Measurements from ENCODE around the gene TRPC4.

Gene TRPC4

GRCh38 chr13:37657134-37657533 is 212.4 kb downstream of the TRPC4 start:
- no peak overlapping the region for H3K4me3 ChIP-seq
- TF ChIP-seq POLR2AphosphoS5 (IDR thresholded peaks at IDR 0.05; ENCODE audit: borderline replicate concordance, low read depth, low read length) (no peak), EZH2 (IDR thresholded peaks at IDR 0.05) (no peak), FOXP2 (optimal IDR thresholded peaks at IDR 0.05; ENCODE audit: control extremely low read depth, extremely low read length, insufficient read depth) (no peak)
- H3K27ac ChIP-seq = no peak overlapping the region
- no peaks in the 10 kb centered on the region for H3K36me3 ChIP-seq (ENCODE audit: insufficient read depth, low read length)
- DNase-seq (ENCODE audit: low read depth, low spot score) = no peak
- H3K9ac ChIP-seq (ENCODE audit: insufficient read length) = no peak overlapping the region
- no peaks in the 10 kb centered on the region for H3K9me3 ChIP-seq (ENCODE audit: low read depth, low read length)

GRCh38 chr13:37656247-37656940 is 213.2 kb downstream of the TRPC4 start:
- DNase-seq (ENCODE audit: low read depth, low spot score) = no peak
- H3K27ac ChIP-seq = no peak overlapping the region
- no peaks in the 10 kb centered on the region for H3K36me3 ChIP-seq (ENCODE audit: insufficient read depth, low read length)
- no peaks in the 10 kb centered on the region for H3K9me3 ChIP-seq (ENCODE audit: low read depth, low read length)
- no peak for TF ChIP-seq EZH2 (IDR thresholded peaks at IDR 0.05)
- TF ChIP-seq FOXP2 (optimal IDR thresholded peaks at IDR 0.05; ENCODE audit: control extremely low read depth, extremely low read length, insufficient read depth) = no peak
- no peak for TF ChIP-seq POLR2AphosphoS5 (IDR thresholded peaks at IDR 0.05; ENCODE audit: borderline replicate concordance, low read depth, low read length)
- H3K4me3 ChIP-seq = no peak overlapping the region
- no peak overlapping the region for H3K9ac ChIP-seq (ENCODE audit: insufficient read length)

GRCh38 chr13:37652596-37652995 is 217.0 kb downstream of the TRPC4 start:
- Histone ChIP-seq H3K4me3 (no peak overlapping the region), H3K9ac (ENCODE audit: insufficient read length) (no peak overlapping the region), H3K27ac (no peak overlapping the region), H3K36me3 (ENCODE audit: insufficient read depth, low read length) (no peaks in the 10 kb centered on the region), H3K9me3 (ENCODE audit: low read depth, low read length) (no peaks in the 10 kb centered on the region)
- no peak for DNase-seq (ENCODE audit: low read depth, low spot score)
- TF ChIP-seq FOXP2 (optimal IDR thresholded peaks at IDR 0.05; ENCODE audit: control extremely low read depth, extremely low read length, insufficient read depth) = no peak
- TF ChIP-seq POLR2AphosphoS5 (IDR thresholded peaks at IDR 0.05; ENCODE audit: borderline replicate concordance, low read depth, low read length) = no peak
- TF ChIP-seq EZH2 (IDR thresholded peaks at IDR 0.05) = no peak

- H3K4me3 ChIP-seq = no peak overlapping the region
- H3K36me3 ChIP-seq (ENCODE audit: insufficient read depth, low read length) = no peaks in the 10 kb centered on the region
- H3K27ac ChIP-seq = no peak overlapping the region
- no peak for DNase-seq (ENCODE audit: low read depth, low spot score)
- TF ChIP-seq EZH2 (IDR thresholded peaks at IDR 0.05) (no peak), POLR2AphosphoS5 (IDR thresholded peaks at IDR 0.05; ENCODE audit: borderline replicate concordance, low read depth, low read length) (no peak), FOXP2 (optimal IDR thresholded peaks at IDR 0.05; ENCODE audit: control extremely low read depth, extremely low read length, insufficient read depth) (no peak)
- no peaks in the 10 kb centered on the region for H3K9me3 ChIP-seq (ENCODE audit: low read depth, low read length)
- no peak overlapping the region for H3K9ac ChIP-seq (ENCODE audit: insufficient read length)
These were observed 217.7 kb downstream of the TRPC4 start for GRCh38 chr13:37651891-37652290.

- no peaks in the 10 kb centered on the region for H3K36me3 ChIP-seq (ENCODE audit: insufficient read depth, low read length)
- DNase-seq (ENCODE audit: low read depth, low spot score) = no peak
- H3K9me3 ChIP-seq (ENCODE audit: low read depth, low read length) = no peaks in the 10 kb centered on the region
- TF ChIP-seq FOXP2 (optimal IDR thresholded peaks at IDR 0.05; ENCODE audit: control extremely low read depth, extremely low read length, insufficient read depth) = no peak
- no peak for TF ChIP-seq POLR2AphosphoS5 (IDR thresholded peaks at IDR 0.05; ENCODE audit: borderline replicate concordance, low read depth, low read length)
- no peak for TF ChIP-seq EZH2 (IDR thresholded peaks at IDR 0.05)
- no peak overlapping the region for H3K4me3 ChIP-seq
- no peak overlapping the region for H3K27ac ChIP-seq
- no peak overlapping the region for H3K9ac ChIP-seq (ENCODE audit: insufficient read length)
These were observed 221.0 kb downstream of the TRPC4 start for GRCh38 chr13:37648609-37649008.

GRCh38 chr13:37647031-37647650 is 222.4 kb downstream of the TRPC4 start:
- no peak for TF ChIP-seq POLR2AphosphoS5 (IDR thresholded peaks at IDR 0.05; ENCODE audit: borderline replicate concordance, low read depth, low read length)
- TF ChIP-seq FOXP2 (optimal IDR thresholded peaks at IDR 0.05; ENCODE audit: control extremely low read depth, extremely low read length, insufficient read depth) = no peak
- no peak for TF ChIP-seq EZH2 (IDR thresholded peaks at IDR 0.05)
- DNase-seq (ENCODE audit: low read depth, low spot score) = no peak
- Histone ChIP-seq H3K9me3 (ENCODE audit: low read depth, low read length) (no peaks in the 10 kb centered on the region), H3K27ac (no peak overlapping the region), H3K4me3 (no peak overlapping the region), H3K9ac (ENCODE audit: insufficient read length) (no peak overlapping the region), H3K36me3 (ENCODE audit: insufficient read depth, low read length) (no peaks in the 10 kb centered on the region)

GRCh38 chr13:37646531-37646930 is 223.0 kb downstream of the TRPC4 start:
- Histone ChIP-seq H3K9me3 (ENCODE audit: low read depth, low read length) (no peaks in the 10 kb centered on the region), H3K9ac (ENCODE audit: insufficient read length) (no peak overlapping the region), H3K4me3 (no peak overlapping the region), H3K27ac (no peak overlapping the region), H3K36me3 (ENCODE audit: insufficient read depth, low read length) (no peaks in the 10 kb centered on the region)
- no peak for DNase-seq (ENCODE audit: low read depth, low spot score)
- TF ChIP-seq EZH2 (IDR thresholded peaks at IDR 0.05) (no peak), POLR2AphosphoS5 (IDR thresholded peaks at IDR 0.05; ENCODE audit: borderline replicate concordance, low read depth, low read length) (no peak), FOXP2 (optimal IDR thresholded peaks at IDR 0.05; ENCODE audit: control extremely low read depth, extremely low read length, insufficient read depth) (no peak)

- H3K9me3 ChIP-seq (ENCODE audit: low read depth, low read length) = no peaks in the 10 kb centered on the region
- no peaks in the 10 kb centered on the region for H3K36me3 ChIP-seq (ENCODE audit: insufficient read depth, low read length)
- no peak overlapping the region for H3K4me3 ChIP-seq
- H3K27ac ChIP-seq = no peak overlapping the region
- no peak overlapping the region for H3K9ac ChIP-seq (ENCODE audit: insufficient read length)
- no peak for TF ChIP-seq EZH2 (IDR thresholded peaks at IDR 0.05)
- TF ChIP-seq FOXP2 (optimal IDR thresholded peaks at IDR 0.05; ENCODE audit: control extremely low read depth, extremely low read length, insufficient read depth) = no peak
- TF ChIP-seq POLR2AphosphoS5 (IDR thresholded peaks at IDR 0.05; ENCODE audit: borderline replicate concordance, low read depth, low read length) = no peak
- DNase-seq (ENCODE audit: low read depth, low spot score) = no peak
These were observed 224.3 kb downstream of the TRPC4 start for GRCh38 chr13:37645181-37645740.
